Endometrial microvascular endothelial cells (primary cell): ENCODE results near the gene LRRC53. TPM values are rescaled to one million over a fixed set of nuclear protein-coding genes. Genes with fewer than 3 reads are reported as not detected.

Experiments
- in situ Hi-C: cut with HindIII; loops from 2 replicates; pipeline ENCODE4 v1.10.0; 2017; ENCODE audit warnings: low sequenced_read_pairs, low pct_unique_long_range_greater_than_20kb; ENCODE audit errors: inconsistent ontology term
- total RNA-seq: library from RNA; depleted of rRNA; stranded (reverse); fragments of >200 nt; gene quantifications from one replicate; pipeline ENCODE4 v1.2.3, GENCODE V29; 2015; ENCODE audit errors: inconsistent ontology term

Gene LRRC53
- total RNA-seq, 1 donor from 2014 or later, result not detected

- in situ Hi-C loops, result no loop called here
Observed at GRCh38 chr1:74502858-74503257, 9.6 kb downstream of the LRRC53 start.

DNA sequence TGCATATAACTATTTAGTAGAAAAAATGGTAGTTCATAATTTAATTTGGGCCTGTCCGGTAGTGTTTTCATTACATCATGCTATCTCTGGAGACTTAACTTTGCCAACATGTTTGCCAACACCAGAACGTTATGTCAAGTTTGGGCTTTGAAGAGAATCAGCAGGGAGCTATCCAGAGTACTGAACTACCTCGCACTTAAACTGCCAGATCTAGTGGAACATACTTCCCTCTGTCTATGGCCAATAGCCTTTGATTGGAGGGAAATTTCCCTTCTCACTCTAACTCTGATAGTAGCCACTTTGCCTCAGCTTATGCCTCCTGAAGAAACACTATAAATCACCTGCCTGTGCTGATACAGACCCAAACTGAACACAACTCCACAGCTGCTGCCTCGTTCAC lies 10.0 kb downstream of the LRRC53 start:
- in situ Hi-C loops, result no loop called here

DNA sequence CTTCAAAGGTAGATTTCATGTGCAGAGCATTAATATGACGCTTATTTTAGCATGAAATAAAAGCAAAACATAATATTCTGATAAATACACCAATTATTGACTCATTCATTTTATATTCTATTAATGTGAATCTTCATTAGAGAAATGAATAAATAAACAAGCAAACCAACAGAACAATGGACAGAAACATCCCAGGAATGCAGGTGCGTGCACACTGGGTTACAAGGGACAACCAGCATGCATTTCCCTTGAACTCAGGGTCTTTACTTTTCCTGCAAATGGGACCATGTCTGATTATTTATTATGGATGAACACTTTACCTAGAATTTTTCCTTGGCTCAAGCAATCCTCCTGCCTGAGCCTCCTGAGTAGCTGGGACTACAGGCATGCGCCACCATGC lies 13.5 kb downstream of the LRRC53 start:
- in situ Hi-C loops, result no loop called here

- in situ Hi-C loops, result no loop called here
Observed at GRCh38 chr1:74496669-74497068, 15.7 kb downstream of the LRRC53 start.

GRCh38 chr1:74486036-74486435 lies 26.4 kb downstream of the LRRC53 start:
- in situ Hi-C loops, result no loop called here

- in situ Hi-C loops, result no loop called here
Observed at GRCh38 chr1:74485622-74486021, 26.8 kb downstream of the LRRC53 start.

GRCh38 chr1:74481607-74482006 lies 30.8 kb downstream of the LRRC53 start:
- in situ Hi-C loops, result no loop called here

- in situ Hi-C loops, result no loop called here
Observed at GRCh38 chr1:74480068-74480467, 32.3 kb downstream of the LRRC53 start.

- in situ Hi-C loops, result no loop called here
Observed at GRCh38 chr1:74478979-74479378, 33.4 kb downstream of the LRRC53 start.

DNA sequence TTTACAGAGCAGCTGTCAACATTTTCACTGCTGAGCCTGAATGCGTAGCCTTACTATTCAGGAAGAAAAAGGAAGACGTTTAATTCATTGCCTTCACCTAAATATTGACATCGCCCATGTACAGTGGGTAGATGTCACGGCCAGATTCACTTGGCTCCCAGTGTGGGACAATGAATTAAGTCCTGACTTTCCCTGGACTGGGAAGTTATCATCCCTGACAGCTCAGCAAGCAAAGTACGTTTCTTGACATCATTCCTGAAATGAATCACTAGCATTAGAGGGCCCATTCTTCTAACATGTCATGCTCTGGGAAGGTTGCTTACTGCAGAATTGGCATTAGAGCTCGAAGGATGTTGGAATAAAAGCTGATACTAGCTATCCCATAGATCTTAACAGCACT lies 37.8 kb downstream of the LRRC53 start:
- in situ Hi-C loops, result no loop called here

- in situ Hi-C loops, result no loop called here
Observed at GRCh38 chr1:74471470-74471869, 40.9 kb downstream of the LRRC53 start.

GRCh38 chr1:74470936-74471335 lies 41.5 kb downstream of the LRRC53 start:
- in situ Hi-C loops, result no loop called here

DNA sequence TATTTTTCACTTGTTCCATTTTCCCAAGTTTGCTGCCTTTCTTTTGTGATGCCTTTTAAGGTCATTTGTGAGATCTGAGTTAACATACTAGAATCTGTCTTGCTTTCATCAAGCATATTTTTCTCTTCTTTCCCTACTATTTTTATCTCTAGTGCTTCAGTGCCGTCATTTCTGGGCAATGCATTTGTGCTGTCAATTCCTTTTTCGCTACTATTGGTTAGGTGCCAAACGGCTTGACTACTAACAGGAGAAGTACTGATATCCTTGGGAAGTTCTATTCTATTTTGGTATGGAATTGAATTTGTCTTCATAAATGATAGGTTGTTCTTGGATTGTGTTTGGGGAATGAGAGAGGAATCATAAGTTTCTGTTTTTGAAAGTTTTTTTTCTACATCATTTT lies 42.2 kb downstream of the LRRC53 start:
- in situ Hi-C loops, result no loop called here

- in situ Hi-C loops, result no loop called here
Observed at GRCh38 chr1:74468982-74469603, 43.3 kb downstream of the LRRC53 start.

DNA sequence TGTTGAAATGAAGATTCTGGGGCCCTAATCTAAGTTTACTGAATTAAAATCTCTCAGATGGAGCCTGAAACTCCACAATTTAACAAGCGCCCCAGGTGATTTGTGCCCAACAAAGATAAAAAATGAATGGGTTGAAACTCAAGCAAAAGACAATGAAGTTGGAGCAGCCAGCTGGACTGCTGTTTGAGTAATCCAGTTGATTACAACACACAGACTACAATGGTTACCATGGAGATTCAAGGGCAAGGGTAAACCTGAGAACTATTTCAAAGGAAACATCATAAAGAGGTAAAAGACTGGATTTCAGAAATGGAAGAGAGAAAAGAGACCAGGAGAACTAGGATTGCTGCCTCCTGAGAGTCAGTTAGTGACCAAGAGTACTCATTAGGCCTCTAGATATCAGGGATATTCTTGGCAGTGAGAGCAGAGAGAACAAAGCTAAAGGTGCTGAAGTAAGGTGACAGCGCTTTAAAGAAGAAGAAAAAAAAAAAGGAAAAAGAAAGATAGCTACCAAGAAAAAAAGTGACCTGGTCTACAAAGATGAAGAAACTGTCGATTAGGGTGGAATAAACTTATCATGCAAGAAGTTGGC lies 44.5 kb downstream of the LRRC53 start:
- in situ Hi-C loops, result no loop called here

- in situ Hi-C loops, result no loop called here
Observed at GRCh38 chr1:74465193-74465681, 47.2 kb downstream of the LRRC53 start.

DNA sequence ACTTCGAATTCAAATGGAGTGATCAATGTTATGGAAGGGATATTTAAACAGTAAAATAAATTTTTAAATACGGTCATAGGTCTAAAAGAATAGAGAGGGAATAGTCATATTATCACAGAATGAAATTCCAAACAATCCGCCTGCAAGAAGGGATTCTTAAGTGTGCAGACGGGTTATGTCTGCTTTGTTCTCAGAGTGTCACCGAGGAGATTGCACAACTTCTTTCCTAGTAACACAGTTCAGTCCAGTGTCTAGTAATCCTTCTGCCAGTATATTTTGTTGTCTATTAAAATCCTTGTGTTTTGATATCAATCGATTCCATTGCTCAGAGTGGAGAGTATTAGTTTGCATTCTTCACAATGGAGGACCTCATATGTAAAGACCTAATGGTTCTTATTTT lies 48.4 kb downstream of the LRRC53 start:
- in situ Hi-C loops, result no loop called here

DNA sequence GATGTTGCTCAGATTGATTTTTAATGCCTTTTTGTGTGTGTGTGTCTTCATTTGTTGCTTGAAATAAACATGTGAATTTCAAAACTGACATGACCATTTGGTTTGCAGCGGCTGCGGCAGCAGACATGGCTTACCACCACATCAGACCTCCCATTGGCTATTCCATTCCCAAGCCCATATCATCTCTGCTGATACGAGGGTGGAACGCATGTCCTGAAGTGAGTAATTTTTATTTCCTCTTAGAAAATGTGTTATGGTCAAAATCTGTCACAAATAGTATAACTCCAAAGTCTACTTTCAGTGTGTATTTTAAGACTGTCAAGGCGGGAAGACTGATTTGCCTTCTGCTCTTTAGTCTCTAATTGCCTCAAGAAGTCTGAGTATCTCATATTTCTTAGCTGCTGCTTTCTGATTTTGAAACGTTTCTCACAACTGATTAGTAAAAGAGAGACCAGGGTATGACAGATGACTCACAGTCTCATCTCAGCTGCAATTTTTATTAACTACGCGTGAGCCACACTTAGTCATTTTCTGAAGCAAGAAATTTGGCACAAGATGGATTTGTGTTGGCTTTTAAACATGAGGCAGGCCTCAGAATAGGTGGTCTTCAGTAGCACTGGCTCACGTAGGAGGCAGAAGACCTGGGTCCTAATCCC lies 49.0 kb downstream of the LRRC53 start:
- in situ Hi-C loops, result no loop called here

- in situ Hi-C loops, result no loop called here
Observed at GRCh38 chr1:74457253-74457652, 55.2 kb downstream of the LRRC53 start.

DNA sequence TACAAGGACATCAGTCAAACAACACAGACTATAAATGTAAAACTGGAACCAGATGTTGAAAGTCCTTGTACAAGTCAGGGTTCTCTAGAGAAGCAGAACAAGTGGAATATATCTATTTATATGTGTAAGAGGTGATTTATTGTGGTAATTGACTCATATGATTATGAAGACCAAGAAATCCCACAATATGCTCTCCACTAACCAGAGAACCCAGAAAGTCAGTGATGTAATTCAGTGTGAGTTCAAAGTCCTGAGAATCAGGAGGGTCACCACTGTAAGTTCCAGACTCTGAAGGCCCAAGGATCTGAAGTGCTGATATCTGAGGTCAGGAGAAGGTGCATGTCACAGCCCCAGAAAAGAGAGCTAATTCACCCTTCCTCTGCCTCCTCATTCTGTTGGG lies 57.0 kb downstream of the LRRC53 start:
- in situ Hi-C loops, result no loop called here
